BJ (cell line): ENCODE data around the gene NFIA. TPM values are rescaled to one million over a fixed set of nuclear protein-coding genes. Genes with fewer than 3 reads are reported as not detected.

Experiments used
- CTCF ChIA-PET: fragments of 350-600 bp; formaldehyde crosslinking; extraction: SDS; loops from one replicate; lab custom pipeline; 2021; ENCODE audit warnings: antibody characterized with exemption, inconsistent platforms; lab: Yijun Ruan, JAX
- POLR2A ChIA-PET: fragments of 300-600 bp; sonication (Branson Sonifier 250); formaldehyde crosslinking; extraction: SDS; loops from one replicate; lab custom pipeline; 2021; ENCODE audit warnings: antibody characterized with exemption; lab: Charles Lee
- DNase-seq: peaks from one replicate; pipeline ENCODE4 v3.0.0-alpha.2; 2011; ENCODE audit warnings: low read depth
- H3K27me3 ChIP-seq: 2 replicates; pipeline ENCODE4 v1.6.0; 2011; ENCODE audit warnings: low read length; ENCODE audit not compliant: control insufficient read depth, insufficient read depth
- H3K36me3 ChIP-seq: 2 replicates; pipeline ENCODE4 v1.5.1; 2011; ENCODE audit warnings: low read length; ENCODE audit not compliant: control insufficient read depth, insufficient read depth
- H3K4me3 ChIP-seq: 2 replicates; pipeline ENCODE4 v1.5.1; 2011; ENCODE audit warnings: low read depth, mild to moderate bottlenecking, control low read depth, low read length
- CTCF ChIP-seq: IDR thresholded peaks from 2 replicates; pipeline ENCODE4 v1.5.1; 2011; ENCODE audit warnings: low read depth, mild to moderate bottlenecking, control low read depth, inconsistent platforms, low read length, moderate library complexity; ENCODE audit not compliant: insufficient read depth
- polyA plus RNA-seq: library from polyadenylated mRNA; depleted of rRNA; stranded (reverse); fragments of >200 nt; gene quantifications from 2 replicates; pipeline ENCODE4 v1.2.3, GENCODE V29; 2011

The NFIA gene
- polyA plus RNA-seq, 1 experiment, result 4.5 TPM

- H3K27me3 ChIP-seq, result no peaks in the 10 kb centered on the region
- ChIA-PET CTCF (no interaction called here), POLR2A (no interaction called here)
- TF ChIP-seq CTCF, result no peak
- H3K36me3 ChIP-seq, result no peaks in the 10 kb centered on the region
- no peak for DNase-seq
- H3K4me3 ChIP-seq, result no peak overlapping the region
These were observed 392.6 kb downstream of the NFIA start for GRCh38 chr1:61474963-61475362.

- POLR2A ChIA-PET, result no interaction called here
These were observed 394.9 kb downstream of the NFIA start for GRCh38 chr1:61477301-61477700.

GRCh38 chr1:61480273-61480935 lies 398.0 kb downstream of the NFIA start:
- H3K4me3 ChIP-seq, result no peak overlapping the region
- TF ChIP-seq CTCF, result no peak
- H3K27me3 ChIP-seq, result no peaks in the 10 kb centered on the region
- no peak for DNase-seq
- POLR2A ChIA-PET, result no interaction called here
- CTCF ChIA-PET, result interaction anchor here (0.8 kb wide), 1 partner anchor 11 kb away, joined by 3 read pairs; no protein-coding TSS in a partner anchor
- no peaks in the 10 kb centered on the region for H3K36me3 ChIP-seq

More at GRCh38 chr1:61477301-61477700, 394.9 kb downstream of the NFIA start:
- CTCF ChIA-PET, result no interaction called here
- no peak for TF ChIP-seq CTCF
- no peaks in the 10 kb centered on the region for H3K27me3 ChIP-seq
- no peak for DNase-seq
- no peaks in the 10 kb centered on the region for H3K36me3 ChIP-seq
- no peak overlapping the region for H3K4me3 ChIP-seq

- ChIA-PET CTCF (no interaction called here), POLR2A (no interaction called here)
- no peaks in the 10 kb centered on the region for H3K27me3 ChIP-seq
- DNase-seq, result peak; percentile 7
- no peaks in the 10 kb centered on the region for H3K36me3 ChIP-seq
- no peak overlapping the region for H3K4me3 ChIP-seq
- no peak for TF ChIP-seq CTCF
These were observed 399.0 kb downstream of the NFIA start for GRCh38 chr1:61481315-61481715.

- H3K27me3 ChIP-seq, result no peaks in the 10 kb centered on the region
- TF ChIP-seq CTCF, result no peak
- no peak overlapping the region for H3K4me3 ChIP-seq
- CTCF ChIA-PET, result no interaction called here
- DNase-seq, result no peak
- POLR2A ChIA-PET, result no interaction called here
- no peaks in the 10 kb centered on the region for H3K36me3 ChIP-seq
These were observed 399.9 kb downstream of the NFIA start for GRCh38 chr1:61482170-61482734.
